Activated CD8-positive, alpha-beta T cell treated with anti-CD3 and anti-CD28 coated beads for 36 hours (primary cell): ENCODE results near the gene TBC1D1. TPM values are rescaled to one million over a fixed set of nuclear protein-coding genes. Genes with fewer than 3 reads are reported as not detected.
A peak's percentile ranks its signal among the peaks of the same experiment; 100 is the strongest.

Experiments
- ATAC-seq: fragments of 200-7000 bp; cut with Tn5 transposase; one replicate; pipeline ENCODE4 v1.10.0; 2021; ENCODE audit warnings: mild to moderate bottlenecking, moderate library complexity
- CTCF ChIA-PET: fragments of 350-600 bp; sonication (Branson Sonifier 250); formaldehyde crosslinking; loops from one replicate; lab custom pipeline; 2021; ENCODE audit warnings: antibody characterized with exemption; lab: Charles Lee
- POLR2A ChIA-PET: fragments of 350-600 bp; sonication (Branson Sonifier 250); formaldehyde crosslinking; loops from one replicate; lab custom pipeline; 2021; ENCODE audit warnings: antibody characterized with exemption; lab: Charles Lee
- DNase-seq: peaks from one replicate; pipeline ENCODE4 v3.0.0-alpha.2; 2020
- H3K27ac Mint-ChIP-seq: one replicate; pipeline ENCODE4 v1.8.0; 2021; ENCODE audit warnings: mild to moderate bottlenecking, mixed read lengths
- H3K27me3 Mint-ChIP-seq: one replicate; pipeline ENCODE4 v1.8.0; 2021; ENCODE audit warnings: mixed read lengths
- H3K36me3 Mint-ChIP-seq: one replicate; pipeline ENCODE4 v1.8.0; 2021; ENCODE audit warnings: low read depth, mixed read lengths
- H3K4me1 Mint-ChIP-seq: one replicate; pipeline ENCODE4 v1.8.0; 2021; ENCODE audit warnings: low read depth, mixed read lengths
- H3K4me3 Mint-ChIP-seq: one replicate; pipeline ENCODE4 v1.8.0; 2021; ENCODE audit warnings: mild to moderate bottlenecking, moderate library complexity, mixed read lengths
- H3K9me3 Mint-ChIP-seq: one replicate; pipeline ENCODE4 v1.8.0; 2021; ENCODE audit warnings: mixed read lengths
- intact Hi-C: fragments of 100-400 bp; cut with micrococcal nuclease; formaldehyde crosslinking; loops from one replicate; pipeline ENCODE4 v1.10.0; 2022
- total RNA-seq, 2 experiments: library from RNA; stranded (reverse); gene quantifications; one replicate each; pipeline ENCODE4 v1.2.3, GENCODE V29; 2021
- TF ChIP-seq, protein P1 (sequence below): fragments of 200-600 bp; IDR thresholded peaks from one replicate; pipeline ENCODE4 v1.8.0; 2022; ENCODE audit warnings: antibody characterized with exemption, mild to moderate bottlenecking

TBC1D1 gene
- total RNA-seq, 2 experiments from 2014 or later, result 79.4 to 91.4 TPM

DNA sequence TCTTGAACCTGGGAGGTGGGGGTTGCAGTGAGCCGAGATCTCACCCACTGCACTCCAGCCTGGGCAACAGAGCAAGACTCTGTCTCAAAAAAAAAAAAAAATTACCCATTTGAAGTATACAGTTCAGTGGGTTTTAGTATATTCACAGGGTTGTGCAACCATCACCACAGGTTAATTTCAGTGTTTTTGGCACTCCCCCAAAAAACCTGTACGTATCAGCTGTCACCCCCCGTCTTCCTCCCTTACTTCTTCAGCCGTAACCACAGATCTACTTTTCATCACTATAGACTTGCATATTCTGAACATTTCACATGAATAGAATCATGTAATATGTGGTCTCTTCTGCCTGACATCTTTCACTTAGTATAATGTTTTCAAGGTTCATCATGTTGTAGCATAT lies 57.7 kb downstream of the TBC1D1 start:
- Mint-ChIP-seq H3K36me3 (peaks cover 15% of the 10 kb centered on the region), H3K4me3 (no peak overlapping the region), H3K9me3 (no peaks in the 10 kb centered on the region), H3K27ac (no peak overlapping the region), H3K4me1 (peaks cover 29% of the 10 kb centered on the region), H3K27me3 (no peaks in the 10 kb centered on the region)
- peak; percentile 12 for DNase-seq
- peak; percentile 67 for ATAC-seq
- ChIA-PET CTCF (interaction anchor here (0.8 kb wide), 1 partner anchor 27 kb away, joined by 3 read pairs; no protein-coding TSS in a partner anchor), POLR2A (interaction anchor here (1.2 kb wide), 1 partner anchor 57 kb away, joined by 3 read pairs; no protein-coding TSS in a partner anchor)
- TF ChIP-seq, protein P1, sequence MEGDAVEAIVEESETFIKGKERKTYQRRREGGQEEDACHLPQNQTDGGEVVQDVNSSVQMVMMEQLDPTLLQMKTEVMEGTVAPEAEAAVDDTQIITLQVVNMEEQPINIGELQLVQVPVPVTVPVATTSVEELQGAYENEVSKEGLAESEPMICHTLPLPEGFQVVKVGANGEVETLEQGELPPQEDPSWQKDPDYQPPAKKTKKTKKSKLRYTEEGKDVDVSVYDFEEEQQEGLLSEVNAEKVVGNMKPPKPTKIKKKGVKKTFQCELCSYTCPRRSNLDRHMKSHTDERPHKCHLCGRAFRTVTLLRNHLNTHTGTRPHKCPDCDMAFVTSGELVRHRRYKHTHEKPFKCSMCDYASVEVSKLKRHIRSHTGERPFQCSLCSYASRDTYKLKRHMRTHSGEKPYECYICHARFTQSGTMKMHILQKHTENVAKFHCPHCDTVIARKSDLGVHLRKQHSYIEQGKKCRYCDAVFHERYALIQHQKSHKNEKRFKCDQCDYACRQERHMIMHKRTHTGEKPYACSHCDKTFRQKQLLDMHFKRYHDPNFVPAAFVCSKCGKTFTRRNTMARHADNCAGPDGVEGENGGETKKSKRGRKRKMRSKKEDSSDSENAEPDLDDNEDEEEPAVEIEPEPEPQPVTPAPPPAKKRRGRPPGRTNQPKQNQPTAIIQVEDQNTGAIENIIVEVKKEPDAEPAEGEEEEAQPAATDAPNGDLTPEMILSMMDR, result no peak
- intact Hi-C loops, result no loop called here

DNA sequence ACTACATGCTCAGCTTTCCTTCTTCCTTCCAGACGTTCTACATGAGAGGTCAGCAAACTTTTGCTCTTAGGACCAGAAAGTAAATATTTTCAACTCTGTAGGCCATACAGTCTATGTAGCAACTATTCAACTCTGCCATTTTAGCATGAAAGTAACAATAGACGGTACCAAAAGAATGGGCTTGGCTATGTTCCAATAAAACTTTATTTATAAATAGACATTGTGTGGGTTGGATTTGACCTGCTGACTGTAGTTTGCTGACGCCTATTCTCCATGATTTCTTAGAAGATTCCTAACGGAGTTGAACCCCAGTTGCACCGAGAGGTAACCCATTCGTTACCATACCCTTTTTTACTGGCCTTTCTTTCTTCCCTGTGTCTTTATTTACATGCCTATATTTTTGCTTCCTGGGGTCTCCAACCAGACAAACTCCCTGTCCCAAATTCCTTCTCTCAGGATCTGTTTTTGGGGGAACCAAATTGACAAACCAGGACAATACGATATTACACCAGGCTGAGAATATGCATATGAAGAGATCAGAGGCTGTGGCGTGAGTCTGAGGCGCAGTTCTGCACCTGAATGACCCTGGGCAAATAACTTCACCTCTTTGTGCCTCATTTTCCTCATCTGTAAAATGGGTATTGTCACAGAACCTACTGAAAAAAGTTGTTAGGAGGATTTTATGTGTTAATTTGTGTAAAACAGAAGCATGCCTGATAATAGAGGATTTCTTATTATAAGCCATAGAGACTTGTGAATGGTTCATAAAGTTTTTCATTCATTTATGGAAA lies 58.9 kb downstream of the TBC1D1 start:
- ChIA-PET POLR2A (no interaction called here), CTCF (no interaction called here)
- TF ChIP-seq, protein P1, result no peak
- H3K9me3 Mint-ChIP-seq, result no peaks in the 10 kb centered on the region
- H3K4me1 Mint-ChIP-seq, result peaks cover 37% of the 10 kb centered on the region
- H3K4me3 Mint-ChIP-seq, result no peak overlapping the region
- no peaks in the 10 kb centered on the region for H3K27me3 Mint-ChIP-seq
- DNase-seq (no peak), ATAC-seq (no peak)
- intact Hi-C loops, result no loop called here
- peaks cover 15% of the 10 kb centered on the region for H3K36me3 Mint-ChIP-seq
- no peak overlapping the region for H3K27ac Mint-ChIP-seq

DNA sequence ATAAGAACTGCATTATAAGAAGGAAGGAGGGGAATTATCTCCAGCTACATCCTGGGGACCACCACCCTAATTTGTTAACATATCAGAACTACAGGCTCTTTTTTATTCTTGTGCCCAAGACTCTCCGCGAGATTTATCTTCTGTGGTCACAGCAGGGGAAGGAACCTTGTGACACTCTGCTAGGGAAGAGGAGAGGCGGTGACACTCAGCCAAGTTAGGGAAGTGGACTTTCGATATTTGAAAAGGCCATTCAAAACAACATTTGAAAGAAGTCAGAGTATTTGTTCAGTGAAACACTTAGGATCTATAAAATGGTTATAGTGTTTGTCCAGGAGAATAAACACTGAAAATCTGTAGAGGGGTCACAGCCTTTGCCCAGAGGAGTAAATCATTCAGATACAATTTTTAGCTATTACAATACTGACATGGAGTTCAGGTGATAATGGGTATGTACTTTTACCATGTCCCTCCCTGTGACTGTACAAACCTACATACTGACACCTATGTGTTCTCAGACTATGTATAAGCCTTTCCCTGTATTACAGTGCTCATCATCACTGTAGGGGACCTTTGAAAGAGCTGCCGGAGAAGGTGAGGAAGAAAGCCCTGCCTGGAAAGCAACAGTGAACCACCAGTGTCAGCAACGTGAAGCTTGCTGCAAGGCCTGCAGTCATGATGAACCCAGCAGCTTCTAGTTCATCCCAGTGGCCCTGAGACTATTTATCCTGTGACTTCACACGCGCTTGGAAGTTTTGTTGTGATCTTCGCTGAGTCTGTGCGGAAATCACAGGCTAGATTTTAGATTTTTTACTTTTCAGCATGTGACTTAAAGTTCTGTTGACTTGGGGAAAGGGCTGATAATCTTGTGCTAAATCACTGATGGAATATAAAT lies 60.8 kb downstream of the TBC1D1 start:
- H3K4me3 Mint-ChIP-seq, result no peak overlapping the region
- H3K4me1 Mint-ChIP-seq, result peaks cover 32% of the 10 kb centered on the region
- H3K27ac Mint-ChIP-seq, result no peak overlapping the region
- DNase-seq, result no peak
- ATAC-seq, result no peak
- no peaks in the 10 kb centered on the region for H3K9me3 Mint-ChIP-seq
- intact Hi-C loops, result no loop called here
- no peaks in the 10 kb centered on the region for H3K27me3 Mint-ChIP-seq
- CTCF ChIA-PET, result interaction anchor here (1.0 kb wide), 1 partner anchor 56 kb away, joined by 3 read pairs; no protein-coding TSS in a partner anchor
- peaks cover 15% of the 10 kb centered on the region for H3K36me3 Mint-ChIP-seq
- POLR2A ChIA-PET, result interaction anchor here (0.7 to 1.3 kb wide), 2 partner anchors 36 to 38 kb away, joined by 3 to 4 read pairs; no protein-coding TSS in a partner anchor
- TF ChIP-seq, protein P1, result no peak

DNA sequence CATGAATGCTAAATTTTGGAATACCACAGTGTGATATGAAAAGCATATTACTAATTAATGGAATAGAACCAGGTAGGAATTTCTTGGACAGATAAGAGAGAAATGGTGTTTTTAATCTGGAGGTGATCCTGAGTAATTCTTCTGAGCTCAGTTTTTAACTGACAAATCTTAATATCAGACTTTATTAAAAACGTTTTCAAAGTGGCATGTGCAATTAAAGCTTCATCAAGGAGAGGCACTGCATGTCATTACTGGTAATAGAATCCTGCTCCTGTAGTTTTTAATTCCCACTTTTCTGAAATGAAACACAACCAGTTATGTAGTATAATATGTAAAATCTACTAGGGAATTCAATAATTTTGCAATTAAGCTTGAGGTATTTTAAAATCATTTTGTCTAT lies 62.3 kb downstream of the TBC1D1 start:
- peaks cover 23% of the 10 kb centered on the region for H3K4me1 Mint-ChIP-seq
- intact Hi-C loops, result no loop called here
- H3K27me3 Mint-ChIP-seq, result no peaks in the 10 kb centered on the region
- ChIA-PET CTCF (interaction anchor here (1.1 kb wide), 1 partner anchor 17 kb away, joined by 4 read pairs; no protein-coding TSS in a partner anchor), POLR2A (interaction anchor here (1.3 kb wide), 1 partner anchor 39 kb away, joined by 4 read pairs; no protein-coding TSS in a partner anchor)
- ATAC-seq (no peak), DNase-seq (no peak)
- TF ChIP-seq, protein P1, result no peak
- no peak overlapping the region for H3K27ac Mint-ChIP-seq
- H3K36me3 Mint-ChIP-seq, result peaks cover 15% of the 10 kb centered on the region
- H3K9me3 Mint-ChIP-seq, result no peaks in the 10 kb centered on the region
- no peak overlapping the region for H3K4me3 Mint-ChIP-seq
